GM19395 (cell line): ENCODE results near the gene RAD51B.

Source experiments
- ATAC-seq: cut with Tn5 transposase; IDR thresholded peaks from one replicate; pipeline ENCODE4 v1.9.1; 2021; ENCODE audit warnings: mild to moderate bottlenecking, moderate library complexity; ENCODE audit not compliant: unreplicated experiment

Gene RAD51B

DNA sequence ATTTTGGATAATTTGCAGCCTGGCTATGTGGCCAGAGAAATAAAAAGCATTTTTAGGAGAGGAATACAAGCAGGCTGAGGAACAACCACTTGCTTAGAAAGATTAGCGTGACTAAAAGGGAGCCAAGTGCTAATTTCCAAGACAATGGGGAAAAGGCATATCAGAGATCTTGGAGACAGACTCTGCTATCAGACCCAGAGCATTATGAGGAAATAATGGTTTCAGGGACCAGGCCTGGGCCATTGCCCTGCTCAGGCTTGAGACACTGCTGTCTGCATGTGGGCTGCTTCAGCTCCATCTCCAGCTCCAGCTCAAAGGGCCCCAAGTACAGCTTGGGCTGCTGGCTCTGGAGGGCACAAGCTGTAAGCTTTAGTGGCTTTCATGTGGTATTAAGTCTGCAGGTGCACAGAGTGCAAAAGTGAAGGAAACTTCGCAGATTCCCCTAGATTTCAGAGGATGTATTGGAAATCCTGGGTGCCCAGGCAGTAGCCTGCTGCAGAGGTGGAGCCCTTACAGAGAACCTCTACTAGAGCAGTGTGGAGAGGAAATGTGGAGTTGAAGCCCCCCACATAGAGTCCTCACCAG, 524.0 kb downstream of the RAD51B start:
- ATAC-seq: no peak

- ATAC-seq: no peak
Measured at GRCh38 chr14:68345738-68346137, 526.2 kb downstream of the RAD51B start.

DNA sequence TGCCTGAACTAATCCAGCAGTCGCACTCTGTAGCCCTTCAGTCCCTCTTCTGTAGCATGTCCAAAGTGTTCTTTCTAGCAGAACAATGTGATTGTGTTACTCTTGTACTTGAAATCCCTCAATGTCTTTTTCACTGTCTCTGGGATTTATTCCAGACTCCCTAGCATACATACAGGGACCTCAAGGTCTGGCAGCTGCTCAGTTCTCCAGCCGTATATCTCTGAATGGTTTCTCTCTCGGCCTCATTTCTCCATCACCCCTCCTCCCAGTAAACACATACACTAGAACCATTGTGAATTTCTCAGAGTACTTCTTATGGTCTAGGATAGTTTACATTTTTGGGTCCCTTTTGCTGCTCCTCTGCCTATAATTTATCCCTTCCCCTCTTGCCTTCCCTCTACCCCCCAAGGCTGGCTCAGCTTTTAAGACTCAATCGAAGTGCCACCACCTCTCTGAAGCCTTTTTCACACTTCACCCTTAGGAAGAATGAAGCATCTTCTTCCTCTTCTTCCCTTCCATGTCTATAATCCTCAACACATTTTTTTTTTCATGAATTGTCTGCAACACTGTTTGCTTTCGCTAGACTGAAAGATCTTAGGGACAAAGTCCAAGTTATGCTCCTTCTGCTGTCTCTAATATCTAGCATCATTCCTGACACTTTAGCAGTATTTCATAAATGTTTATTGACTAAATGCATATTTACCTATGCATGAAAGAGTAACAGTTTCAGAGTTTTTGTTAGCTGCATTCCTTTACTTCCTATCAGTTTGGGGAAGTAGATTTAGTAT, 527.2 kb downstream of the RAD51B start:
- no peak for ATAC-seq

DNA sequence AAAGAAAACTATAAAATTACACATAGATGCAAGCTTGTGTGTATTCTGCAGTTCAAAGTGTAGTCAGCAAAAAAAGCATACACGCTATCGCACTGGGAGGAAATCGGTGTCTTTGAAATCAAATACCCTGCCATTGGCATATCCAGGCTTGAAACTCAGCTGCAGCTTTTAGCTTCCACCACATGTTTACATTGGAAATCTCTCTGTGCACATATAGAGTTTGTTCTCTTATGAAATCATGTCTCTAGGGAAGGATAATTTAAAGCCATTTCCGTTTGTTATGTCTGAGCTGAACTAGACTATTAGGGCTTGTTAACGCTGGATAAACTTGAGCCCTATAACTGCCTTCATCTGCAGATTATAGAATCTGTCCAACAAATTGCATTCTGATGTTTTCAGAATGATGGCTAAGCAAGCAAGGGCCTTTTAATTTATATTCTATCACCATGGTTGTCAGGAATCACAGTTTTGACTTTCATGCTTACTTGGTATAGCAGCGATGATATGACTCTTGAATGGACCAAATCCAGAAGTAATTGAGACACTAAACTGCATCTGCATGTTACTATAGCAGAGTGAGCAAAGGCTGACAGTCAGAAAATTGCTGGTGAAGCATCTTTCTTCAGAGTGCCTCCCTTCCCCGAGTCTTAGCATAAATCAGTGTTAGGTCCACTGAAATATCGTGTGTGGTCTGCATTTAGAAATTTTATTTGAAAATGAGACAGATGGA, 530.5 kb downstream of the RAD51B start:
- no peak for ATAC-seq

- ATAC-seq: no peak
Measured at GRCh38 chr14:68355415-68355814, 535.8 kb downstream of the RAD51B start.

DNA sequence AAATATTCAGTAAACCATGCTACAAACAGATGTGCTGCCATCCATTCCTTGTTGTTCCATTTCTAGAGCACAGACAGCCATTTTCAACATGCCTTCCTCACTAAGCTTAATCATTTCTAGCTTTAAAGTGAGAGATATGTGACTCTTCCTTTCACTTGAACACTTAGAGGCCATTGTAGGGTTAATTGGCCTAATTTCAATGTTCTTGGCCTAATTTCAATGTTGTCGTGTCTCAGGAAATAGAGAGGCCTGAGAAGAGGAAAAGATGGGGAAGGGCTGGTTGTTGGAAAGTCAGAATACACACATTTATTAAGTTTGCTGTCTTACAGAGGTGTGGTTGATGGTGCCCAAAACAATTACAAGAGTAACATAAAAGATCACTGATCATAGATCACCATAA, 538.2 kb downstream of the RAD51B start:
- ATAC-seq: no peak

DNA sequence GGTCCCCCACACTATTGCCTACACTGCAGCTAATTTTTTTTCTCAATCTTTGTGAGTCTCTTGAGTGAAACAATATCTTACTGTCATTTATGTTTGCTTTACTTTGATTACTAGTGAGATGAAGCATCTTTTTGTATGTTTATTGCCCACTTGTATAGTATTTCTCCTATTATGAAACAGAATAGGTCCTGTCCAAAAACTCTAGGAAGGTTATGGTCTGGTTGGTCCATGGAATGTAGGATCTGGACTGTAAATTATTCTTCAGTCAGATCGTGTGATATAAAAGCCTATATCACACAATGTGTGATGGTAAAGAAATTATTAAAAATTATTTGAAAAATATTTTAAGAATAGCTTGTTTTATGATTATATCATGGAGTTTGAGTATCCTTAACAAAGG, 538.9 kb downstream of the RAD51B start:
- no peak for ATAC-seq

DNA sequence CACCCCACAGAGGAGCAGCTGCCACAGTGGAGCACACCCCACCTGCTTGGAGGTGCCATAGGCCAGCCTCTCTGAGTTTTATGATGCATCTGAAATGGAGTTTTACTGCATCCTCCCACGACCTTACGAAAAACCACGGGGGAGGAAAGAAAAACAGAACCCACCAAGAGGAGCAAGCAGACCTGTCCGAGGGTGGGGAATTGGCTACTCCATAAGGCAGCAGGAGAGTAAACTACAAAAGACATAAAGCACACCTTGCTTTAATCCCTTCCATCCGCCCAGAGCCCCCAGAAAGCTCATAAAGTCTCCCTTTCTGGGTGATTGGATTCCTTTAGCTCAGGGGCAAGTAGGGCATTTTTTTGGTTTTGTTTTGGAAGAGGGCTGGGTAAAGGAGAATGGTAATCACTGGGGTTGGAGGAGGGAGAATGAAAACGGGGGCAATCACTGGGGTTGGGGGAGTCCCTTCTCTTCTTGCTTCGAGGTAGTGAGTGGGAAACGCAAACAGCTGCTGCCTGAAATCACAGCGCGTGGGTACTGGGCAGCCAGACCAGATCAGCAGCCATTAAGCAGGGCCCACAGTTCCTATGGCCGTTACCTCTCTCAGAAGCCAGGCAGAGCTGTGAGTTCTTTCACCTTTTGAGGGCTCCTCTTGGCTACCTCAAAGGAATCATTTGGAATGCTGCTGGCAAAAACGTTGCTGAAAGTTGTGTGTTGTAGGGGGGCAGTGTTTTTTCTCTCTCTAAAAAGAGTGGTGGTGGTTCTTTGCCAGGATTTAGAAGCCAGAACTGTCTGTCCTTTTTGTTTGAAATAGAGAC, 539.6 kb downstream of the RAD51B start:
- ATAC-seq: no peak

DNA sequence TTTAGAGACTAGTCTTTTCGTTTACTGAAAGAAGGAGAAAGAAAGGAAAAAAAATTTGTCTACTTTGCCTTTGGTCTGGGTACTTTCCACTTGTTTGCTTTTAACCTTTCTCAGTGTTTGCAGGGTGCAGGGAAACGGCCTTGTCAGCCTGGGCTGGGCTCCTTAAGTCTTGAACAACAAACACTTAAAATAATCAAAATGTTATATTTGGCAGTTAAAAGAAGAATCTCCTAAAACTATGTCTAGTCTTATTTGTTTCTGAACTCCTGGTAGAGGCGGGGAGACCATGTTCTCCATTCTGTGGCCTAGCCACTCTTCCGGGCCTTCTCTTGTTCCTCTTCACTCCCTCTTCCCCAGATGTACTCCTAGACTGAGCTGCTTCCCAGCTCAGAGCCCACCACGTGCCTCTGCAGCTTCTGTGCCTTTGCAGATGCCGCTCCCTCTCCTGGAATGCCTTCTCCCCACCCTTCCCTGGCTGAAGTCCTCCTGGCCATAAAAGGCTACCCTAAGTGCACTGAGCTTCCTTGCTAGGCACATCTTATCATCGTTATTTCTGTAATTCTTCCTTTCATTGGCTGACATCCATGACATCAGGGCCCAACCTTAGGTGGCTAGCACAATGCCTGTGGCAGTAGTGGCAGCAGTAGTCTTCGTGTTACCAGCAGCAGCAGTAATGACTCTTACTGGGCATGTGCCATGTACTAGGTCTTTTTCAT, 540.4 kb downstream of the RAD51B start:
- ATAC-seq: no peak

DNA sequence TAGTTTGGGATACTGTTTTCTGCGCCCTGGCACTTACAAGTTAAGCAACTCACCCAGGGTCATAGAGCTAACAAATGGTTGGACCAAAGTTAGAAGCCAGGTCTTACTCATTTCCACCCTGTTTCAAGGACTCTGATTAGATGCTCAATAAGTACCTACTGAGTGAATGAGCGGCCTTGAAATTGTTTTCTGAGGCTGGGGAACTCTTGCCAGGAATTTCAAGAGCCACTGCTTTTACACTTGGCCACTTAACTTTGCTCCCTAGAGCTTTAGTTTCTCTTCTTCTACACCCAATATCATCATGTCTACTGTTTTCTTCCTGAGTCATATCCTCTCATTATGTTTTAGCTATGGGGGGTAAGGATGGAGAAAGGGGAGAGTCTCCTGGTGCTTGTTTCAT, 541.7 kb downstream of the RAD51B start:
- ATAC-seq: no peak

DNA sequence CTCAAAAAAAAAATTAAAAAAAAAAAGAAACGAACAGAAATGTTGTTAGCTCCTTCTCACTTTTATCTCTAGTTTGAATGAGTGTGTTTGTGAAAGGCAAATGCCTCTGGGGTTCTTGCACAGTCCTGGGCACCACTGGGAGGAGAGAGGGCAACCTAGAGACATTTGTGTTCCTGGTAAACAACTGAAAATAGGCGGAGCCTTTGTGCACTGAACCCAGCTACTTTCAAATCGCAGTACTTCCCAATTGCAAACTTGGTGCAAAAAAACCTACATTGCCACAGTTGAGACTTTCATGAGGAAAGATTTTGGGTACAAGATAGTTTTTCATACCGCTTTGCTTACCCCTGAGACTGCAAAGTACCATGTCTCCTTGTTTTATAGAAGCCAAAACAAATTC, 543.3 kb downstream of the RAD51B start:
- no peak for ATAC-seq

DNA sequence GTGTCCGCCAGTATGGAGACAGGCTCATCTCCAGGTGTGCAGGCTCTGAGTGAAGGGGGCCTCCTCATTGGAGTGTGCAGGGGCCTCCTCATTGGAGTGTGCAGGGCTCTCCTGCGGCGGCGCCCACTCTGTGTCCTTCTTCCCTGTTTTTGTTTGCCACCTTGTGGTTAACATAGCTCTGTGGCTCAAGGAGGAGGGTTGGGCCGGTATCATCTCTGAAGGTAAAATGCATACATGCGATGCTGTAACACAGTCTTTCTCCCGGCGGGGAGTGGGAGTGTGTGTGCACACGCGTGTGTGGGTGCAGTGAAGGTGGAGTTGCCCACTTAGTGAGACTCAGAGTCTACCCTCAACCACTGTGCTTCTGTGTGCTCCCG, 543.9 kb downstream of the RAD51B start:
- no peak for ATAC-seq

DNA sequence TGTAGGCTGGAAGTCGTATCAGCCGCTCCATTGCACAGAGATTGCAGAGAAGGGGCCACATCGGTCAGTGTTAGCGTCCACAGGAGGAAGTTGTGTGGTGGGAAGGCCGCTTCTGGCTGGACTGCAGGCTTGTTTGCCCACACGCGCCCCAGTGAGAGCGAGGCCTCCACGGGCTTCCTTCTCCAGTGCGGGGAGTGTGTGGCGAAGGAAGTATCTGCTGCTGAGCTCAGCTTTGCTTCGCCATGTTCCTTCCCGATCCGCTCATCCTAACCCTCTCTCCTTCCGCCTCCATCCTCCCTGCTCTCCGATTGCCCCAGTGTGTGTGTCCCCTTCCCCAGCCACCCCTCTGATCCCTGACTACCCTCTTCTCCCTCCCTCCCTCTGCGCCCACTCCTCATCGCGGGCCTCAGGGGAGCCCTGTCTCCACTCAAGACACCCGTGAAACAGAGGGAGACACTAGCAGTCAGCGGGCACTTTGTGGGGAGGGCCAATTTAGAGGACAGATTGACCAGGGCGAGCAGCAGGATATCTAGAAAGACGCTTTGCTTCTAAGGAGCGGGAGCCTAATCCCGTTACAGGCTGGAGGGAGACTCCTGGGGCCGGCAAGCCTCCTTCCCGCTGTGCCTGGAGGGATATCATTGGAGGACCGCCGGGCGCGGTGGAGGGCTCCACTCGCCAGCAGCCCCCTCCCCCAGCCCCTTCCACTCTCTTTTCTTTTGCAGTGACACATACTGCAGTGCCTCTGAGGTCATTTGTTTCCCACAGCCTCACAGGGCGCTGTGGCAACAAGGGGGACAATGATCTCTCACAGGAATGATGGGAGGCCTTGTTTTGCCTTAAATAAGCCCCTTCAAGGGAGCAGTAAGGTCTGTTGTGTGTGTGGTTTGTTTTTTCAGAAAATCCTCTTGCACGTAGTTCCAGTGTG, 544.5 kb downstream of the RAD51B start:
- no peak for ATAC-seq

DNA sequence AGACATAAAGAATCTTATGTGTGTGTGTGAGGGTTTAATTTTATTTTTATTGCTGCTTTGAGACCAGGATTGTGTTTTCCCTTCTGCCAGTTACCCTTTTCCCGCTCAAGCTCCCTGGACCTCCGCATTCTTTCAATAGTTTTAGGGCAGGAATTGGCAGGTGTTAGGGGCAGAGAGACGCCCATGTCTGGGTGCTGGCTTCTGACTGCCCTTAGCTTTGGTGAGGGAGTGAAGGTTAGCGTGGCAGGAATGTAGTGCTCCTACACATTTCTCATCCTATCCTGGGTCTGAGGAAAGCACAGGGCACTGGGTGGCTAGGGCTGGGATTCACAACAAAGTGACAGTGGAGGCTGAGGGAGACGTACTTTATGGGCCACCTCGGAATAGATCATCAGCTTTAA, 545.2 kb downstream of the RAD51B start:
- no peak for ATAC-seq

DNA sequence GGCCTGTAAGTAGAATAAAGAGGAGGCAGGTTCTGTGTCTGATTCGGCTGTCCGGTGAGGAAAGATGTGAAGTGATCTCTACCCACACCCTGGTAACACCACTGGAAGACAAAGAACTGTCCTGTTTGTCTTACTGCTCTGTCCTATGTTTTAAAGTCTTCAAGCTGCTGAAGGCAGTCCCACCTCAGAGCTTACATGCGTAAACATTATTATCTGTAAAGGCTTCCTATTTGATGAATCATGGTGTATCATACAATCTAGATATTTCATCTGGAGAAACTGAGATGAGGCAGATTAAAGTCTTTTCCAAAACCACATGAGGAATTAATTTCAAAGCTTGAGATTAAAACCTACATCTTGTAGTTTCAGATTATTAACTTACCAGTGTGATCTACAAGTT, 545.6 kb downstream of the RAD51B start:
- ATAC-seq: no peak

- no peak for ATAC-seq
Measured at GRCh38 chr14:68366656-68367055, 547.1 kb downstream of the RAD51B start.

DNA sequence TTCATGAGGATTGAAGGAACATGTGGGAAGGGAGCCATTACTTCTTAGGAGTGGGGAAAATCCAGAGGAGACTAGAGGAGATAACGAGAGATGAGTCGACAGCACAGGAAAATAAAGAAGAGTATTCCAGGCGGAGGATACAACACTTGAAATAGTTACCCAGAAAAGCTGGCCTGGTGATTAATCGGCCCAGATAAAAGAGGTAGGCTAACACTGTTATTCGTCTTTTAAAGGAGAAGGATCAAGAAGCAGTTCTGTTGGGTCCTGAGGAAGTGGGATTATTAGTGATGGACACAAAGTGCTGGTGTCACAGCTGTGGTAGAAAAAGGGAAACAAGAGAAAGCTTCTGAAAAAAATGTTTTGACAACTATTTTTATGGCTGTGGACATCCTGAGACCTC, 548.0 kb downstream of the RAD51B start:
- no peak for ATAC-seq

- peak; percentile 45 for ATAC-seq
Measured at GRCh38 chr14:68368850-68369249, 549.3 kb downstream of the RAD51B start.

- ATAC-seq: peak; percentile 68
Measured at GRCh38 chr14:68369281-68370056, 549.9 kb downstream of the RAD51B start.
